Measurements from ENCODE around the gene EPS8. TPM values are rescaled to one million over a fixed set of nuclear protein-coding genes. Genes with fewer than 3 reads are reported as not detected.
A peak's percentile ranks its signal among the peaks of the same experiment; 100 is the strongest.

EPS8 gene
- 100 to 1,000 TPM in 3 of 5 donors, 10 to 100 TPM in 2; 18.7 to 287 (median 122) TPM for total RNA-seq
- polyA plus RNA-seq = 10 to 100 TPM in 2 of 3 donors, 1 to 10 TPM in 1; 9.1 to 30.7 (median 20.3) TPM
- long read RNA-seq, donor 1 = 0 reads
- long read RNA-seq, donor 2, partial matches to known transcripts = 0 of 4 reads
- long read RNA-seq, donor 2, other reads (novel, unspliced or antisense) = 0 of 4 reads
- long read RNA-seq, donor 3, partial matches to known transcripts = 0 of 2 reads
- long read RNA-seq, donor 3, other reads (novel, unspliced or antisense) = 0 of 2 reads
- long read RNA-seq, donor 4 = 0 reads
- long read RNA-seq, donor 5, partial matches to known transcripts = 0 of 2 reads
- long read RNA-seq, donor 5, other reads (novel, unspliced or antisense) = 0 of 2 reads
- long read RNA-seq, donor 6, transcript EPS8-221 (21 exons, 3,873 nt) = major isoform, 7 of 8 reads
- long read RNA-seq, donor 6, partial matches to known transcripts = 0 of 8 reads
- long read RNA-seq, donor 6, other reads (novel, unspliced or antisense) = 0 of 8 reads
- long read RNA-seq, donor 7, partial matches to known transcripts = 0 of 3 reads
- long read RNA-seq, donor 7, other reads (novel, unspliced or antisense) = 0 of 3 reads
- long read RNA-seq, donor 8, partial matches to known transcripts = 34 of 74 reads
- long read RNA-seq, donor 8, other reads (novel, unspliced or antisense) = 37 of 74 reads
- long read RNA-seq, donor 9, partial matches to known transcripts = 0 of 5 reads
- long read RNA-seq, donor 9, other reads (novel, unspliced or antisense) = 0 of 5 reads
- long read RNA-seq, donor 10, partial matches to known transcripts = 0 of 2 reads
- long read RNA-seq, donor 10, other reads (novel, unspliced or antisense) = 0 of 2 reads

GRCh38 chr12:15789220-15790171 is at the start of gene EPS8:
EPS8 (minus strand) TSS chr12:15789388; CDS start chr12:15682951, 106,437 bp downstream.
- Histone ChIP-seq H3K4me3 (peak within 1 kb of the TSS; percentile 65 to 94 (median 74)), H3K9me3 (no peaks in the 10 kb centered on the region), H3K27ac (peak within 1 kb of the TSS; percentile 87 to 94 (median 91)), H3K27me3 (no peaks in the 10 kb centered on the region), H3K4me1 (peaks cover 0 to 29% (median 14%) of the 10 kb centered on the region in 4 donors), H3K36me3 (no peaks in the 10 kb centered on the region)
- TF ChIP-seq POLR2A (IDR thresholded peaks at IDR 0.05) (peak in 1 of 4 donors; percentile 77), POLR2AphosphoS5 (IDR thresholded peaks at IDR 0.05) (peak; percentile 69 to 97 (median 91)), EP300 (IDR thresholded peaks at IDR 0.05) (no peak), CTCF (IDR thresholded peaks at IDR 0.05) (no peak)
- 1 to 2% (median 1%) methylated on average over 39 to 85 of the region's 85 CpGs for WGBS, 5 donors
- intact Hi-C loops (cut with DNase I; ENCODE audit: low total_unique reads) = no loop called here
- DNase-seq = peak; percentile 93 to 97

- Histone ChIP-seq H3K4me3 (no peak overlapping the region), H3K36me3 (no peaks in the 10 kb centered on the region), H3K27me3 (no peaks in the 10 kb centered on the region), H3K9me3 (no peaks in the 10 kb centered on the region), H3K27ac (peak overlapping the region in 2 of 5 donors; percentile 18 to 34), H3K4me1 (peaks cover 0 to 4% (median 2%) of the 10 kb centered on the region in 4 donors)
- 67 to 76% (median 72%) methylated on average over 5 of the region's 5 CpGs for whole genome bisulfite sequencing, 5 donors
- intact Hi-C loops (cut with DNase I; ENCODE audit: low total_unique reads) = no loop called here
- peak in 1 of 2 donors; percentile 51 for DNase-seq
- TF ChIP-seq CTCF (IDR thresholded peaks at IDR 0.05) (no peak), EP300 (IDR thresholded peaks at IDR 0.05) (no peak), POLR2A (IDR thresholded peaks at IDR 0.05) (no peak), POLR2AphosphoS5 (IDR thresholded peaks at IDR 0.05) (no peak)
Measured at GRCh38 chr12:15837141-15837790, 48.1 kb upstream of the EPS8 start.

- H3K27ac ChIP-seq = peak overlapping the region in 2 of 5 donors; percentile 20 to 65
- peaks cover 0 to 4% (median 2%) of the 10 kb centered on the region in 4 donors for H3K4me1 ChIP-seq
- no peaks in the 10 kb centered on the region for H3K36me3 ChIP-seq
- no peaks in the 10 kb centered on the region for H3K27me3 ChIP-seq
- WGBS, 5 donors = 45 to 63% (median 52%) methylated on average over 4 of the region's 4 CpGs
- no peak overlapping the region for H3K4me3 ChIP-seq
- H3K9me3 ChIP-seq = no peaks in the 10 kb centered on the region
- intact Hi-C loops (cut with DNase I; ENCODE audit: low total_unique reads) = no loop called here
- no peak for DNase-seq
- TF ChIP-seq EP300 (IDR thresholded peaks at IDR 0.05) (no peak), CTCF (IDR thresholded peaks at IDR 0.05) (no peak), POLR2A (IDR thresholded peaks at IDR 0.05) (no peak), POLR2AphosphoS5 (IDR thresholded peaks at IDR 0.05) (no peak)
Measured at GRCh38 chr12:15834575-15834974, 45.4 kb upstream of the EPS8 start.

Measured in stomach (tissue), 19 donors.